Left lung (tissue), 10 donors: ENCODE results near the gene OVCA2. TPM values are rescaled to one million over a fixed set of nuclear protein-coding genes. Genes with fewer than 3 reads are reported as not detected.

ENCODE experiments used
- ATAC-seq: fragments of 200-7000 bp; cut with Tn5 transposase; one replicate; pipeline ENCODE4 v1.9.1; 2020; ENCODE audit warnings: moderate library complexity
- DNase-seq, 4 donors: peaks; one replicate each; pipeline ENCODE4 v3.0.0-alpha.2; 2013 to 2020
- H3K27ac ChIP-seq, 2 donors: fragments of 200-600 bp; sonication (generic) in 1 of 2; one replicate each; pipeline versions ENCODE4 v1.5.0 to v1.8.0; 2020 to 2021
- H3K27me3 ChIP-seq, 2 donors: fragments of 200-600 bp; sonication (generic) in 1 of 2; one replicate each; pipeline versions ENCODE4 v1.5.0 to v1.8.0; 2020 to 2021
- H3K36me3 ChIP-seq, 2 donors: fragments of 200-600 bp; sonication (generic) in 1 of 2; one replicate each; pipeline versions ENCODE4 v1.5.0 to v1.8.0; 2020 to 2021
- H3K4me1 ChIP-seq, 2 donors: fragments of 200-600 bp; one replicate each; pipeline ENCODE4 v1.8.0; 2021
- H3K4me3 ChIP-seq, 2 donors: fragments of 200-600 bp; sonication (generic) in 1 of 2; one replicate each; pipeline versions ENCODE4 v1.5.0 to v1.8.0; 2020 to 2021; ENCODE audit warnings: mild to moderate bottlenecking in 1 of 2
- H3K9me3 ChIP-seq, 2 donors: fragments of 200-600 bp; sonication (generic) in 1 of 2; one replicate each; pipeline versions ENCODE4 v1.5.0 to v1.8.0; 2020 to 2021
- CTCF ChIP-seq, 2 donors: fragments of 200-600 bp; sonication (generic) in 1 of 2; IDR thresholded peaks; one replicate each; pipeline versions ENCODE4 v1.5.0 to v1.8.0; 2021; ENCODE audit warnings: antibody characterized with exemption in 2 of 2
- intact Hi-C, 2 donors: fragments of 100-400 bp; cut with DNase I; formaldehyde crosslinking; loops; one replicate each; pipeline versions ENCODE4 v1.11.2 to v1.14.2; 2022
- polyA plus RNA-seq, 6 donors: library from polyadenylated mRNA; unstranded; fragments of 120-200 nt; gene quantifications; one replicate each; pipeline ENCODE4 v1.2.1, GENCODE V29; 2013; ENCODE audit not compliant: insufficient read length in 6 of 6
- total RNA-seq, 2 donors: library from RNA; stranded (reverse); fragmentation: NEBNext Ultra II Directional; extraction: Animal tissue kit (Norgen Biotek cat#: 25700); gene quantifications; one replicate each; pipeline ENCODE4 v1.2.1, GENCODE V29; 2021
- donor health status: DM: no; HTN: yes; CAD: no.
- donor health status: DM: no; HTN: no; CAD: no.

Gene OVCA2
- total and polyA plus RNA-seq, 8 donors: 8.1 to 28.7 (median 11.2) TPM

DNA sequence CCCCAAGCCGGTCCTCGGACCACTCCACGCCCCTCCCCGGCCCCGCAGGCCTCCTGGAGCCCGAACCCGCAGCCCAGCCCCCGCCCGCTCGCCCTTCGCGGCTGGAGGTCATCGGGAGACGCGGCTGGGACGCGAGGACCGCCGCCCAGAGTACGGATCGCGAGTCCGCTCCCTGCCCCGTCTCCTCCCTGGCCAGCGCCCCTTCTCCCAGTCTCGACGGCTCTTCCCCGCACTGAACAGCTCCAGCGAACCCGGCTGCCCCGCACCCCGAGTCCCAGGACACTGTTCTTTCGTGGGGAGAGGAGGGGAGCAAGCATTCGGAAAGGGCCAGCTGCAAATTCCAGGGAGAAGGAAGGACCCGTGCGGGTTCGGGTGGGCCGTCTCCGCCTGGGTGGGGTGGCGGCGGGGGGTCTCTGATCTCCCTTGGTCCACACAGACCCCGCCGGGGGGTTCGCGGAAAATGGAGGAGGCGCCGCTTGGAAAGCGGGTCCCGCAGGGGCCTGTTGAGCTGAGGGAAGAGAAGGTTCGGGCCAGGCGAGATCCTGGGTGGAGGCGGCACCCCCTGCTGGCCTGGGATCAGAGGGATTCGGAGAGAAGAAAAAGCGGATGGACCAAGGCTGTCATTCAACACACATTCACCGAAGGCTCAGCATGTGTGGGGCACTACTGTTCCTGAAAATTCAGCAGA, 16.1 kb upstream of the OVCA2 start:
- Histone ChIP-seq H3K4me3 (peak overlapping the region; percentile 42 to 51), H3K4me1 (peaks cover 16 to 41% of the 10 kb centered on the region in 2 donors), H3K36me3 (no peaks in the 10 kb centered on the region), H3K27me3 (peaks cover 20 to 90% of the 10 kb centered on the region in 2 donors), H3K27ac (no peak overlapping the region), H3K9me3 (no peaks in the 10 kb centered on the region)
- DNase-seq (peak in 3 of 4 donors; percentile 62 to 85 (median 77)), ATAC-seq (peak; percentile 59)
- TF ChIP-seq CTCF (IDR thresholded peaks at IDR 0.05): peak; percentile 41 to 53
- intact Hi-C loops: loop anchor here in 1 of 2 donors (5.0 kb wide), 1 partner anchor 118 kb away; no protein-coding TSS in a partner anchor

DNA sequence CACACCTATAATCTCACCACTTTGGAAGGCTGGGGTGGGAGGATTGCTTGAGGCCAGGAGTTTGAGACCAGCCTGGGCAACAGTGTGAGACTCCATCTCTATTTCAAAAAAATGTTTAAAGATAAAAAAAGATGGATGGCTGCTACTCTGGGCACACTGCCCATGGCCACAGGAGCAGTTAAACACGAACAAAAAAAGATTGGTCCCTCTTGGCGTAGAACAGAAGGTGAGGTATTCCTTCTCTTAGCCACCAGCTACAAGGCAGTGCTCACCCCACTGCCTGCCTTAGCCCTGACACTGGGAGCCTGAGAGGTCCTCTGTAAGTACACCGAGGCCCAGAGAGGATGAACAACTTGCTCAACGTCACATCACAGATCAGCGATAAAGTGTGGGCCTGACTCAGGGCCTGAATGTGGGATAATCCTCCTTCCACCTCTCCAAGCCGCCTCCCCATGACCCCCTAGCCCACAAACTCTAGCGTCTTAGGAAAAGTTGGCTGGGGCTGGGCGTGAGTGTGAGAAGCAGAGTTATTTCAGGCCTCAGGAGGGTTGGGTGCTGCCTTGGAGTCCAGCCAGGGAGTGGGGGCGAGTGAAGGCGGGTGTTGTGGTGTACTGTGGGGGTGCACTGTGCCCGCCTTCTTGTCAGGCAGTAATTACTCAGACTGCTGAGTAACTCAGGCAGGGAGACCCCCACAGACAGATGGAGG, 14.1 kb upstream of the OVCA2 start:
- peaks cover 20 to 76% of the 10 kb centered on the region in 2 donors for H3K27me3 ChIP-seq
- peaks cover 20 to 52% of the 10 kb centered on the region in 2 donors for H3K4me1 ChIP-seq
- H3K27ac ChIP-seq: no peak overlapping the region
- no peaks in the 10 kb centered on the region for H3K9me3 ChIP-seq
- intact Hi-C loops: loop anchor here in 1 of 2 donors (5.0 kb wide), 1 partner anchor 120 kb away; no protein-coding TSS in a partner anchor
- ATAC-seq (no peak), DNase-seq (no peak)
- no peak for TF ChIP-seq CTCF (IDR thresholded peaks at IDR 0.05)
- no peaks in the 10 kb centered on the region for H3K36me3 ChIP-seq
- H3K4me3 ChIP-seq: no peak overlapping the region

GRCh38 chr17:2028234-2028614, 13.6 kb upstream of the OVCA2 start:
- no peak overlapping the region for H3K27ac ChIP-seq
- peaks cover 20 to 46% of the 10 kb centered on the region in 2 donors for H3K4me1 ChIP-seq
- no peak overlapping the region for H3K4me3 ChIP-seq
- ATAC-seq (no peak), DNase-seq (no peak)
- no peak for TF ChIP-seq CTCF (IDR thresholded peaks at IDR 0.05)
- H3K36me3 ChIP-seq: no peaks in the 10 kb centered on the region
- H3K9me3 ChIP-seq: no peaks in the 10 kb centered on the region
- intact Hi-C loops: loop anchor here in 1 of 2 donors (5.0 kb wide), 1 partner anchor 121 kb away; no protein-coding TSS in a partner anchor
- H3K27me3 ChIP-seq: peaks cover 20 to 71% of the 10 kb centered on the region in 2 donors

DNA sequence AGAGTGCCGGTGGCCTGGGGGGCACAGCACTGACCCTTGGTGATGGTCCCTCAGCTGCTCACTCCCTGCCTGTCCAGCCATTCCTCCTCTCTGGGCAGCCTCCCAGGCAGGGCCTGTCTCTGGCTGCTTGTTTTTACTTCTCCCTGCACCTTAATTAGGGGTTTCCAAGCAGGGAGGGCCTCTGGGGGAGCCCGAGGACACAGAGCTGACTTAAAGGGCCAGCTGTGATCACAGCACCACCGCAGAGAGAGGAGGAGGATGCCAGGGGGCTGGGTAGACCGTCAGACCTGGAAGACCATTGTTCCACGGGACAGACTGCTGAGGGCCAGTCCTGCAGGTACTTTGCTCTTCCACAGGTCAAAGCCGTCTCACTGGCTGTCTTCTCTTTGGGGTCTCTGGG, 13.1 kb upstream of the OVCA2 start:
- Histone ChIP-seq H3K9me3 (no peaks in the 10 kb centered on the region), H3K4me1 (peaks cover 20 to 41% of the 10 kb centered on the region in 2 donors), H3K27me3 (peaks cover 19 to 66% of the 10 kb centered on the region in 2 donors), H3K36me3 (peaks cover 0 to 4% of the 10 kb centered on the region in 2 donors), H3K27ac (no peak overlapping the region), H3K4me3 (no peak overlapping the region)
- no peak for DNase-seq
- no peak for TF ChIP-seq CTCF (IDR thresholded peaks at IDR 0.05)
- intact Hi-C loops: loop anchor here in 1 of 2 donors (5.0 kb wide), 1 partner anchor 121 kb away; no protein-coding TSS in a partner anchor
- ATAC-seq: no peak
